Body of pancreas (tissue), 4 donors: Measurements from ENCODE around the gene LFNG. TPM values are rescaled to one million over a fixed set of nuclear protein-coding genes. Genes with fewer than 3 reads are reported as not detected.

ENCODE experiments used
- ATAC-seq: fragments of 150-250 bp; one replicate; pipeline ENCODE4 v1.9.1; 2016
- DNase-seq, 4 donors: peaks; one replicate each; pipeline ENCODE4 v3.0.0-alpha.2; 2019
- H3K27ac ChIP-seq, 4 donors: fragments of 200-600 bp; sonication (generic); 1 replicate in 3 of 4; 2 replicates in 1 of 4; pipeline versions ENCODE4 v1.5.1 to v1.6.1; 2016 to 2019; ENCODE audit warnings: mild to moderate bottlenecking in 1 of 4, mixed read lengths in 1 of 4, moderate library complexity in 1 of 4
- H3K27me3 ChIP-seq, 2 donors: fragments of 200-600 bp; sonication (generic); one replicate each; pipeline ENCODE4 v1.6.0; 2016; ENCODE audit warnings: mild to moderate bottlenecking in 1 of 2
- H3K36me3 ChIP-seq, 2 donors: fragments of 200-600 bp; sonication (generic); replicated peaks in 1 of 2; 2 replicates each; pipeline ENCODE4 v1.5.1; 2016; ENCODE audit warnings: low read depth in 2 of 2; ENCODE audit not compliant: insufficient read depth in 1 of 2
- H3K4me1 ChIP-seq: fragments of 200-600 bp; sonication (generic); one replicate; pipeline ENCODE4 v1.6.0; 2016
- H3K4me3 ChIP-seq, 2 donors: fragments of 200-600 bp; sonication (generic); 1 replicate in 1 of 2; 2 replicates in 1 of 2; pipeline ENCODE4 v1.5.1; 2016 to 2019
- H3K9me3 ChIP-seq, 3 donors: fragments of 200-600 bp; sonication (generic); 1 replicate in 2 of 3; 2 replicates in 1 of 3; pipeline ENCODE4 v1.5.1; 2016
- CTCF ChIP-seq, 7 experiments: fragments of 450-650 bp in 4 of 7; fragments of 200-600 bp in 3 of 7; sonication (generic) in 3 of 7; IDR thresholded peaks; one replicate each; pipeline ENCODE4 v1.5.1; 2016 to 2019; ENCODE audit warnings: antibody characterized with exemption in 7 of 7
- POLR2A ChIP-seq, 3 donors: fragments of 450-650 bp; IDR thresholded peaks; one replicate each; pipeline ENCODE4 v1.6.1; 2016; ENCODE audit warnings: antibody characterized with exemption in 3 of 3, mild to moderate bottlenecking in 2 of 3
- WGBS, 2 donors: methylation state at CpG; one replicate each; pipeline ENCODE4 v1.1.5; 2017; 5-methylcytosine and 5-hydroxymethylcytosine counted together
- intact Hi-C: fragments of 100-400 bp; cut with DNase I; formaldehyde crosslinking; loops from one replicate; pipeline ENCODE4 v1.15.1; 2023
- total RNA-seq, 2 donors: library from RNA; depleted of rRNA; stranded (reverse); fragments of >200 nt; gene quantifications; one replicate each; pipeline ENCODE4 v1.1.0, GENCODE V29; 2016

The LFNG gene
- total RNA-seq, 2 donors from 2014 or later = 47.8 to 142 TPM

GRCh38 chr7:2472739-2473138 is 46.8 kb upstream of the LFNG start:
- Histone ChIP-seq H3K27ac (no peak overlapping the region), H3K4me3 (no peak overlapping the region), H3K4me1 (peaks cover 13% of the 10 kb centered on the region), H3K9me3 (no peaks in the 10 kb centered on the region), H3K27me3 (peaks cover 0 to 4% of the 10 kb centered on the region in 2 donors), H3K36me3 (no peaks in the 10 kb centered on the region)
- ATAC-seq (no peak), DNase-seq (no peak)
- intact Hi-C loops = no loop called here
- TF ChIP-seq POLR2A (IDR thresholded peaks at IDR 0.05) = no peak
- TF ChIP-seq CTCF (IDR thresholded peaks at IDR 0.05) = no peak
- WGBS, 2 donors = 85 to 90% methylated on average over 6 of the region's 6 CpGs

- H3K4me3 ChIP-seq = no peak overlapping the region
- H3K4me1 ChIP-seq = peaks cover 21% of the 10 kb centered on the region
- peaks cover 0 to 4% of the 10 kb centered on the region in 2 donors for H3K27me3 ChIP-seq
- no peak overlapping the region for H3K27ac ChIP-seq
- DNase-seq = no peak
- no peaks in the 10 kb centered on the region for H3K9me3 ChIP-seq
- intact Hi-C loops = no loop called here
- TF ChIP-seq CTCF (IDR thresholded peaks at IDR 0.05) = no peak
- TF ChIP-seq POLR2A (IDR thresholded peaks at IDR 0.05) = no peak
- no peaks in the 10 kb centered on the region for H3K36me3 ChIP-seq
- WGBS, 2 donors = 76 to 85% methylated on average over 10 to 12 of the region's 12 CpGs
- no peak for ATAC-seq
These were observed 45.9 kb upstream of the LFNG start for GRCh38 chr7:2473496-2474180.

GRCh38 chr7:2474224-2474623 is 45.4 kb upstream of the LFNG start:
- intact Hi-C loops = no loop called here
- peaks cover 21% of the 10 kb centered on the region for H3K4me1 ChIP-seq
- H3K36me3 ChIP-seq = no peaks in the 10 kb centered on the region
- no peak overlapping the region for H3K27ac ChIP-seq
- H3K4me3 ChIP-seq = no peak overlapping the region
- no peaks in the 10 kb centered on the region for H3K9me3 ChIP-seq
- ATAC-seq = no peak
- WGBS, 2 donors = 82% methylated on average over 15 of the region's 15 CpGs; no CpG with 5 or more reads in 1 of the 2 donors
- peaks cover 0 to 4% of the 10 kb centered on the region in 2 donors for H3K27me3 ChIP-seq
- TF ChIP-seq POLR2A (IDR thresholded peaks at IDR 0.05) (no peak), CTCF (IDR thresholded peaks at IDR 0.05) (no peak)
- no peak for DNase-seq

- intact Hi-C loops = no loop called here
- H3K9me3 ChIP-seq = no peaks in the 10 kb centered on the region
- no peaks in the 10 kb centered on the region for H3K36me3 ChIP-seq
- peaks cover 21% of the 10 kb centered on the region for H3K4me1 ChIP-seq
- TF ChIP-seq CTCF (IDR thresholded peaks at IDR 0.05) (peak in 3 of 7 experiments; percentile 32 to 53 (median 46)), POLR2A (IDR thresholded peaks at IDR 0.05) (no peak)
- H3K27ac ChIP-seq = no peak overlapping the region
- WGBS, 2 donors = 57 to 78% methylated on average over 9 to 23 of the region's 28 CpGs
- H3K4me3 ChIP-seq = no peak overlapping the region
- H3K27me3 ChIP-seq = peaks cover 0 to 4% of the 10 kb centered on the region in 2 donors
- peak; percentile 16 for ATAC-seq
- DNase-seq = peak; percentile 52 to 89 (median 76)
These were observed 44.5 kb upstream of the LFNG start for GRCh38 chr7:2474813-2475677.
